H1 (cell line): ENCODE results near the gene FLRT1.

ENCODE experiments used
- CREB1 ChIP-seq: IDR thresholded peaks from 2 replicates; pipeline ENCODE4 v1.6.1; 2012; ENCODE audit warnings: inconsistent platforms
- EP300 ChIP-seq, 2 experiments: IDR thresholded peaks; 1 replicate in 1 of 2; 2 replicates in 1 of 2; pipeline ENCODE4 v1.6.1; 2011 to 2012; ENCODE audit warnings: low read depth in 2 of 2, low read length in 2 of 2, mild to moderate bottlenecking in 2 of 2, borderline replicate concordance in 1 of 2, inconsistent platforms in 1 of 2, moderate library complexity in 1 of 2
- EZH2 ChIP-seq: fragments of 200-600 bp; sonication (generic); IDR thresholded peaks from 2 replicates; pipeline ENCODE4 v1.7.1; 2012; ENCODE audit warnings: low read depth, mild to moderate bottlenecking, moderate library complexity, low read length, inconsistent platforms; ENCODE audit not compliant: severe bottlenecking
- JUND ChIP-seq: IDR thresholded peaks from 2 replicates; pipeline ENCODE4 v1.6.1; 2011; ENCODE audit warnings: mild to moderate bottlenecking, improper control_type of control experiment, low read length
- POLR2AphosphoS5 ChIP-seq: IDR thresholded peaks from 2 replicates; pipeline ENCODE4 v1.6.1; 2011; ENCODE audit warnings: low read depth, low read length
- RAD21 ChIP-seq, 2 experiments: IDR thresholded peaks in 1 of 2; conservative IDR thresholded peaks in 1 of 2; 2 replicates each; pipeline ENCODE4 v1.6.1; 2011; ENCODE audit warnings: low read depth in 2 of 2, low read length in 2 of 2, improper control_type of control experiment in 1 of 2, inconsistent platforms in 1 of 2, mild to moderate bottlenecking in 1 of 2, moderate library complexity in 1 of 2
- SAP30 ChIP-seq: fragments of 300-600 bp; sonication (generic); IDR thresholded peaks from 2 replicates; pipeline ENCODE4 v1.7.1; 2012; ENCODE audit warnings: low read length, moderate library complexity, mild to moderate bottlenecking, inconsistent platforms; ENCODE audit not compliant: insufficient read depth, insufficient replicate concordance
- TBP ChIP-seq: IDR thresholded peaks from 2 replicates; pipeline ENCODE4 v1.6.1; 2011; ENCODE audit warnings: low read depth, low read length, improper control_type of control experiment
- YY1 ChIP-seq: IDR thresholded peaks from 2 replicates; pipeline ENCODE4 v1.6.1; 2011; ENCODE audit warnings: low read depth, mild to moderate bottlenecking, low read length
- TF ChIP-seq, protein P1 (sequence below), 3 experiments: IDR thresholded peaks; 1 replicate in 2 of 3; 2 replicates in 1 of 3; pipeline versions ENCODE4 v1.5.1 to v1.6.1; 2011; ENCODE audit warnings: low read length in 3 of 3, mild to moderate bottlenecking in 3 of 3, inconsistent platforms in 2 of 3, low read depth in 1 of 3, moderate library complexity in 1 of 3; ENCODE audit not compliant: insufficient read depth in 1 of 3; ENCODE audit errors: control extremely low read depth in 1 of 3
- TF ChIP-seq, protein P2 (sequence below): IDR thresholded peaks from 2 replicates; pipeline ENCODE4 v1.6.1; 2012; ENCODE audit warnings: inconsistent platforms
- TF ChIP-seq, protein P3 (sequence below): fragments of 300-600 bp; sonication (generic); IDR thresholded peaks from 2 replicates; pipeline ENCODE4 v1.7.1; 2012; ENCODE audit warnings: low read length, moderate library complexity, mild to moderate bottlenecking, inconsistent platforms; ENCODE audit not compliant: insufficient replicate concordance
- TF ChIP-seq, protein P4 (sequence below): IDR thresholded peaks from 2 replicates; pipeline ENCODE4 v1.6.1; 2011; ENCODE audit warnings: low read length, improper control_type of control experiment

DNA sequence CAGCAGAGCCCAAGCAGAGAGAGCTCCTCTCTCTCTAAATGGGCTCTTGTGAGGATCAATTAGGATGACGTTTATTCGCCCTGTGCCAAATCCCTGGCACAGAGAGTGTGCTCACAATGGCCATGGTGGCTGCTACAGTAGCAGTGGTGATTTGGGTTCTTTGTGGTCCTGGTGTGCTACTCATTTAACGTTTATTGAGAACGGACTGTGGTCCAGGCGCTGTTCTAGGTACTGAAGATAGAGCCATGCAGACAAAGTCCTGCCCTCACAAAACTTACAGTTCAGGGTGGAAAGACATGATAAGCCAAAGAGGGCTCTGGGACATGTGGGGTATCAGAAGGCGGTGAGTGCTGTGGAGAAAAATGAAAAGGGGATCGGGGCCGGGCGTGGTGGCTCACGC, 44.2 kb upstream of the FLRT1 start:
- TF ChIP-seq, protein P1, sequence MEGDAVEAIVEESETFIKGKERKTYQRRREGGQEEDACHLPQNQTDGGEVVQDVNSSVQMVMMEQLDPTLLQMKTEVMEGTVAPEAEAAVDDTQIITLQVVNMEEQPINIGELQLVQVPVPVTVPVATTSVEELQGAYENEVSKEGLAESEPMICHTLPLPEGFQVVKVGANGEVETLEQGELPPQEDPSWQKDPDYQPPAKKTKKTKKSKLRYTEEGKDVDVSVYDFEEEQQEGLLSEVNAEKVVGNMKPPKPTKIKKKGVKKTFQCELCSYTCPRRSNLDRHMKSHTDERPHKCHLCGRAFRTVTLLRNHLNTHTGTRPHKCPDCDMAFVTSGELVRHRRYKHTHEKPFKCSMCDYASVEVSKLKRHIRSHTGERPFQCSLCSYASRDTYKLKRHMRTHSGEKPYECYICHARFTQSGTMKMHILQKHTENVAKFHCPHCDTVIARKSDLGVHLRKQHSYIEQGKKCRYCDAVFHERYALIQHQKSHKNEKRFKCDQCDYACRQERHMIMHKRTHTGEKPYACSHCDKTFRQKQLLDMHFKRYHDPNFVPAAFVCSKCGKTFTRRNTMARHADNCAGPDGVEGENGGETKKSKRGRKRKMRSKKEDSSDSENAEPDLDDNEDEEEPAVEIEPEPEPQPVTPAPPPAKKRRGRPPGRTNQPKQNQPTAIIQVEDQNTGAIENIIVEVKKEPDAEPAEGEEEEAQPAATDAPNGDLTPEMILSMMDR (IDR thresholded peaks at IDR 0.05; ENCODE audit: control extremely low read depth in 1 of 3, insufficient read depth in 1 of 3, low read depth in 1 of 3, low read length in 3 of 3) = no peak
- TF ChIP-seq SAP30 = no peak
- TF ChIP-seq JUND = no peak
- TF ChIP-seq, protein P2, sequence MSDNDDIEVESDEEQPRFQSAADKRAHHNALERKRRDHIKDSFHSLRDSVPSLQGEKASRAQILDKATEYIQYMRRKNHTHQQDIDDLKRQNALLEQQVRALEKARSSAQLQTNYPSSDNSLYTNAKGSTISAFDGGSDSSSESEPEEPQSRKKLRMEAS = no peak
- TF ChIP-seq, protein P3, sequence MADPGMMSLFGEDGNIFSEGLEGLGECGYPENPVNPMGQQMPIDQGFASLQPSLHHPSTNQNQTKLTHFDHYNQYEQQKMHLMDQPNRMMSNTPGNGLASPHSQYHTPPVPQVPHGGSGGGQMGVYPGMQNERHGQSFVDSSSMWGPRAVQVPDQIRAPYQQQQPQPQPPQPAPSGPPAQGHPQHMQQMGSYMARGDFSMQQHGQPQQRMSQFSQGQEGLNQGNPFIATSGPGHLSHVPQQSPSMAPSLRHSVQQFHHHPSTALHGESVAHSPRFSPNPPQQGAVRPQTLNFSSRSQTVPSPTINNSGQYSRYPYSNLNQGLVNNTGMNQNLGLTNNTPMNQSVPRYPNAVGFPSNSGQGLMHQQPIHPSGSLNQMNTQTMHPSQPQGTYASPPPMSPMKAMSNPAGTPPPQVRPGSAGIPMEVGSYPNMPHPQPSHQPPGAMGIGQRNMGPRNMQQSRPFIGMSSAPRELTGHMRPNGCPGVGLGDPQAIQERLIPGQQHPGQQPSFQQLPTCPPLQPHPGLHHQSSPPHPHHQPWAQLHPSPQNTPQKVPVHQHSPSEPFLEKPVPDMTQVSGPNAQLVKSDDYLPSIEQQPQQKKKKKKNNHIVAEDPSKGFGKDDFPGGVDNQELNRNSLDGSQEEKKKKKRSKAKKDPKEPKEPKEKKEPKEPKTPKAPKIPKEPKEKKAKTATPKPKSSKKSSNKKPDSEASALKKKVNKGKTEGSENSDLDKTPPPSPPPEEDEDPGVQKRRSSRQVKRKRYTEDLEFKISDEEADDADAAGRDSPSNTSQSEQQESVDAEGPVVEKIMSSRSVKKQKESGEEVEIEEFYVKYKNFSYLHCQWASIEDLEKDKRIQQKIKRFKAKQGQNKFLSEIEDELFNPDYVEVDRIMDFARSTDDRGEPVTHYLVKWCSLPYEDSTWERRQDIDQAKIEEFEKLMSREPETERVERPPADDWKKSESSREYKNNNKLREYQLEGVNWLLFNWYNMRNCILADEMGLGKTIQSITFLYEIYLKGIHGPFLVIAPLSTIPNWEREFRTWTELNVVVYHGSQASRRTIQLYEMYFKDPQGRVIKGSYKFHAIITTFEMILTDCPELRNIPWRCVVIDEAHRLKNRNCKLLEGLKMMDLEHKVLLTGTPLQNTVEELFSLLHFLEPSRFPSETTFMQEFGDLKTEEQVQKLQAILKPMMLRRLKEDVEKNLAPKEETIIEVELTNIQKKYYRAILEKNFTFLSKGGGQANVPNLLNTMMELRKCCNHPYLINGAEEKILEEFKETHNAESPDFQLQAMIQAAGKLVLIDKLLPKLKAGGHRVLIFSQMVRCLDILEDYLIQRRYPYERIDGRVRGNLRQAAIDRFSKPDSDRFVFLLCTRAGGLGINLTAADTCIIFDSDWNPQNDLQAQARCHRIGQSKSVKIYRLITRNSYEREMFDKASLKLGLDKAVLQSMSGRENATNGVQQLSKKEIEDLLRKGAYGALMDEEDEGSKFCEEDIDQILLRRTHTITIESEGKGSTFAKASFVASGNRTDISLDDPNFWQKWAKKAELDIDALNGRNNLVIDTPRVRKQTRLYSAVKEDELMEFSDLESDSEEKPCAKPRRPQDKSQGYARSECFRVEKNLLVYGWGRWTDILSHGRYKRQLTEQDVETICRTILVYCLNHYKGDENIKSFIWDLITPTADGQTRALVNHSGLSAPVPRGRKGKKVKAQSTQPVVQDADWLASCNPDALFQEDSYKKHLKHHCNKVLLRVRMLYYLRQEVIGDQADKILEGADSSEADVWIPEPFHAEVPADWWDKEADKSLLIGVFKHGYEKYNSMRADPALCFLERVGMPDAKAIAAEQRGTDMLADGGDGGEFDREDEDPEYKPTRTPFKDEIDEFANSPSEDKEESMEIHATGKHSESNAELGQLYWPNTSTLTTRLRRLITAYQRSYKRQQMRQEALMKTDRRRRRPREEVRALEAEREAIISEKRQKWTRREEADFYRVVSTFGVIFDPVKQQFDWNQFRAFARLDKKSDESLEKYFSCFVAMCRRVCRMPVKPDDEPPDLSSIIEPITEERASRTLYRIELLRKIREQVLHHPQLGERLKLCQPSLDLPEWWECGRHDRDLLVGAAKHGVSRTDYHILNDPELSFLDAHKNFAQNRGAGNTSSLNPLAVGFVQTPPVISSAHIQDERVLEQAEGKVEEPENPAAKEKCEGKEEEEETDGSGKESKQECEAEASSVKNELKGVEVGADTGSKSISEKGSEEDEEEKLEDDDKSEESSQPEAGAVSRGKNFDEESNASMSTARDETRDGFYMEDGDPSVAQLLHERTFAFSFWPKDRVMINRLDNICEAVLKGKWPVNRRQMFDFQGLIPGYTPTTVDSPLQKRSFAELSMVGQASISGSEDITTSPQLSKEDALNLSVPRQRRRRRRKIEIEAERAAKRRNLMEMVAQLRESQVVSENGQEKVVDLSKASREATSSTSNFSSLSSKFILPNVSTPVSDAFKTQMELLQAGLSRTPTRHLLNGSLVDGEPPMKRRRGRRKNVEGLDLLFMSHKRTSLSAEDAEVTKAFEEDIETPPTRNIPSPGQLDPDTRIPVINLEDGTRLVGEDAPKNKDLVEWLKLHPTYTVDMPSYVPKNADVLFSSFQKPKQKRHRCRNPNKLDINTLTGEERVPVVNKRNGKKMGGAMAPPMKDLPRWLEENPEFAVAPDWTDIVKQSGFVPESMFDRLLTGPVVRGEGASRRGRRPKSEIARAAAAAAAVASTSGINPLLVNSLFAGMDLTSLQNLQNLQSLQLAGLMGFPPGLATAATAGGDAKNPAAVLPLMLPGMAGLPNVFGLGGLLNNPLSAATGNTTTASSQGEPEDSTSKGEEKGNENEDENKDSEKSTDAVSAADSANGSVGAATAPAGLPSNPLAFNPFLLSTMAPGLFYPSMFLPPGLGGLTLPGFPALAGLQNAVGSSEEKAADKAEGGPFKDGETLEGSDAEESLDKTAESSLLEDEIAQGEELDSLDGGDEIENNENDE = no peak
- TF ChIP-seq YY1 = no peak
- TF ChIP-seq POLR2AphosphoS5 = no peak; the same call in 1 of the 2 replicates
- TF ChIP-seq, protein P4, sequence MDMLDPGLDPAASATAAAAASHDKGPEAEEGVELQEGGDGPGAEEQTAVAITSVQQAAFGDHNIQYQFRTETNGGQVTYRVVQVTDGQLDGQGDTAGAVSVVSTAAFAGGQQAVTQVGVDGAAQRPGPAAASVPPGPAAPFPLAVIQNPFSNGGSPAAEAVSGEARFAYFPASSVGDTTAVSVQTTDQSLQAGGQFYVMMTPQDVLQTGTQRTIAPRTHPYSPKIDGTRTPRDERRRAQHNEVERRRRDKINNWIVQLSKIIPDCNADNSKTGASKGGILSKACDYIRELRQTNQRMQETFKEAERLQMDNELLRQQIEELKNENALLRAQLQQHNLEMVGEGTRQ = no peak
- no peak for TF ChIP-seq CREB1
- no peak for TF ChIP-seq TBP
- TF ChIP-seq RAD21 (IDR thresholded peaks at IDR 0.05 in 1 of 2, conservative IDR thresholded peaks at IDR 0.05 in 1 of 2; ENCODE audit: low read depth in 2 of 2, low read length in 2 of 2) = no peak
- TF ChIP-seq EP300 (IDR thresholded peaks at IDR 0.05; ENCODE audit: borderline replicate concordance in 1 of 2, low read depth in 2 of 2, low read length in 2 of 2) = no peak
- no peak for TF ChIP-seq EZH2
